NCI-H2196 (cell line): ENCODE results near the gene ETS1.

Experiments
- DNase-seq: peaks from one replicate; lab custom pipeline; 2025; ENCODE audit not compliant: unreplicated experiment; lab: John Stamatoyannopoulos, UW

ETS1 gene

DNA sequence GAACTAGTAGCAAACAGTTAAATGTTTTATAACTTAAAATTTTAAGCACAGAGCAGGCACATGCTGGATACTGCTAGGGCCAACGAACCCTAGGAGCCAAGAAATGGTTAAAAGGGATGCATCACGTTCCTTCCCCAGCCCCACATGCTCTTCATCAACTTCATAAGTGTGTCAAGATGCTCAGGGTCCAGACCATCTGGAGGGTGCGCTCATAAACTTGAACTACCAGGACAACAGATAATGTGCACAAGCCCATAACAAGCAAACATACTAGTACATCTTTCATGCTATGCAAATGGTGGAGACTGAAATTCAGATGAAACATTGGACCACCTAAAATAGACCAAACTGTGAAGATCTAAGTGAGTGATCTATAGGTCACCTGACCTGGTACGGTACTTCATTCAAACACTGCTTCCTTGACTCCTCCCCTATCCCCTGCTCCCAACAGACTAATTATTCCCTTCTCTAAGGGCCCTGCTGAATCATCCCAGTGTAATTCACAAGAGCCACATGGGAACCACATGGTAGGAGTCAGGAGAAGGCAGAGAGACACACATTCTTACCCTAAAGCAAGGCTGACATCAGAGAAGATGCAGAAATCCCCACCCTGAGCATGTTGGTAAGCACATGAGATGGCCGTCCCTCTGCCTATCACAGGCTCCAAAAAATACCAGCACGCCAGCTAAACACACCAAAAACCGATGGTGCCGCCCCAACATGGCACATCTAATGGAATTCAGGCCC lies 83.9 kb downstream of the ETS1 start:
- no peak for DNase-seq

DNA sequence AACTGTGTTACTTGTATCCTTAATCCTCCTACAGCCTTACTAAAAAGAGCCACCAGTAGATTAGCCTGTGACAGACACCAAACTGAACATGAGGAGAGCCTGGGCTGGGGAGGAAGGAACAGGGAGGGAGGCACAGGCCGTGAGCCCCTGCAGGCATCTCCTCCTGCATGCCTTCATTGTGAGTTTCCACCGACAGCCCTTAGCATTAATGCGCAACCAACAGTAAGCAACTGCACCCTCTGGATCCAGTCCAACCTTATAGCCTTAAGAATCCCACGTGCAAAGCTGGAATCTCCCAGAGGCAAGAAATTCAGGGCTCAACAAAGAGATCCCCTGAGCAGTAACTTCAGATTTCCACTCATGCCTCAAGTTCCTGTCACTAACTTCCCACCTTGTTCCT lies 84.6 kb downstream of the ETS1 start:
- DNase-seq = no peak

DNA sequence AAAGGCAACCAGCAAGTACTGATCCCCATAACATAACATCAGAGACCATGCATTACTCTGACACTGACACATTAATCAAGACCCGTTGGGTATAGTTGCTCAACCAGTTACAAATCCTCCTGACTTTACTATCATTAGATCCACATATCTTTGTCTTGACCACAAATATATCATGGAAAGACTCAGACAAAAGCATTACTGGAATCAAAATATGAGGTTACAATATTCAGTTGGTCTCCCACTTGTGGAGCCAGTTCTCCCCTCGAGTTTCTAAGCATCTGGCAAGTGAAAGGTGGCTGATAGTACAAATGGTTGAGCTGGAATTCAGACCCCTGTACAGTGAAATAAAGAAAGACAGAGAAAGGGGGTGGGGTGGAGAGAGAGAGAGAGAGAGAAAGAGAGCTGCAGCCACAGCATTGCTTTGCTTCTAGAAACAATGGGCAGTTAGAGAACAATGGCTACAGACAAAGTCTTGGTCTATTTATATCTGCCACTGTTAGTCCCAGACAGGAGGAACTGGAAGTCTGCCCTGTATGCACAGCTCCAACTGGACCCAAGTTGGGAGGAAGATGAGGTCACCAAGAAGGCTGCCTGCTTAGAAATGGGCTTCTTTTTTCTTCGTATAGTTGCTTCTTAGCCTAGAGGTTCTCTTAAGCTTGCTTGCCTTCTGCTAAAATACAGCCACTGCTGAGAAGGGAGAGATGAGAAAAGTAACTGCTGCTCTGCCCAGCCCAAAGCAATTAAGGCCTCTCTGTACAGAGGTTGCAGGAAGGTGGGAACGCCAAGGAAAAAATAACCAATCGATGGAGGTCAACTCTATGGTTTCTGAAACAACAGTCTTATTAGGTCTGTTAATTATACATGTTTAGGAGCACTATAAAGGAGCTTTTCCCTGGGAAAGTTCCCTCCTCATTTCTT lies 85.5 kb downstream of the ETS1 start:
- no peak for DNase-seq

DNA sequence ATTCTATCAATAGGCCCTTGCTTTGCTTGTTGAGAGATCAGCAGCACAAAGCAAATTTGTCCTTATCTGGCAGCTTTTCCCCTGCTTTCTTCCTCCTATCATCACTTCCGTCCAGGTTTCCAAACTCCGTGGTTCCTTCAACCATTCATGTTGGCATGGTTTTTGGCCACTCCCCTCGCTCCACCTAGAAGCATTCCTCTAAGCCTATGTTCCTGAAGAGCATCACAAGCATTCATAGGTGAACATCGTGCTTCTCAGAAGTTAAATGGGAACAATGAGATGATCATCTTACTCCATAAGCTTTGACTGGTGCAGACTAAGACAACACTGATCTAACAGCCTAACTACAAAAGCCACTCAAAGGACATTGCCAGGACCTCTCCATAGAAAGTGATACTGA lies 86.3 kb downstream of the ETS1 start:
- no peak for DNase-seq

DNA sequence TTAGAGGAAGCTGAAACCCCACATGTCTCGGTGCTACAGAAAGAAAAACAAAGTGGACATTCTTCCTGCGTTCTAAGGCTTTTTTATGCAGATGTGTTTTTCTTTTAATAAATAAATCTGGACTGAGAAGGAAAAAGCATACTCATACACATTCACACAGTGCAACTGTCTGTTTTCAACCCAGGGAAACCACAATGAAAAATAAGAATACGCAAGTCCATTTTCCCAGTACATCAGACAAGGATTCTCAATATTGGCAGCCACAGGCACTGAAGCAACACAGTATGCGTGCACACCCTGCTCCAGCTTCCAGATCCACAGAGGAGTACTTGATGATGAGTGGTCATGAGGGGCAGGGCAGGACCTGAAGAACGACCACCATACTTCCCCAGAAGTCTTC lies 86.9 kb downstream of the ETS1 start:
- no peak for DNase-seq

DNA sequence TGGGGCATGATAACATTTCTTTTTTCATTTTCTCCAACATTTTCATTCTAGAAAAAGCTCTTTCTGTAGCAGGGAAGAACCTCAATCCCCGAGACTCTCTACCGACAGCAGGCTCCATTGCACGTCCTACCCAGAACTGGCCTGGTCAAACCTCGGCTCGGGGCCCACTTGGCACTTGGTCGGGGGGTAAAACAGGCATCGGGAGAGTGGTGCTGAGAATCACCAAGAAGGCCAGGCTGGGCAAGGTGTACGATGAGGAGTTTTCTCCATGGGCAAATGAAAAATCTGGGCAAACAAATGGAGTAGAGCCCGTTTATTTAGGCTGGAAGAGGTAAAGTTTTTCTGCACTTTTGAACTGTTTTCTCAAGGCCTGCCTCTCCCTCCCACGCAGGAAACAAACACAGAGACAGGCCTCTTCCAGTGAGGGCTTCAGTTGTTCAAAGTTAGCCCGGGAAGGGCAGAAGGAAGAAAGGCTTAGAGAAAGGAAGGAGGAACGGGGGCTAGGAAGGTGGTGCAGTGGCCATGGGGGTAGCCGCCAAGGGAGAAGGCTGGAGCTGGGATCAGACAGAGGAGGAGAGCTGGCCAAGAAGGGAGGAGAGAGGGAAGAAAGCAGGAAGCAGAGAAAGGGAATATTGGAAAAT lies 87.6 kb downstream of the ETS1 start:
- no peak for DNase-seq

DNA sequence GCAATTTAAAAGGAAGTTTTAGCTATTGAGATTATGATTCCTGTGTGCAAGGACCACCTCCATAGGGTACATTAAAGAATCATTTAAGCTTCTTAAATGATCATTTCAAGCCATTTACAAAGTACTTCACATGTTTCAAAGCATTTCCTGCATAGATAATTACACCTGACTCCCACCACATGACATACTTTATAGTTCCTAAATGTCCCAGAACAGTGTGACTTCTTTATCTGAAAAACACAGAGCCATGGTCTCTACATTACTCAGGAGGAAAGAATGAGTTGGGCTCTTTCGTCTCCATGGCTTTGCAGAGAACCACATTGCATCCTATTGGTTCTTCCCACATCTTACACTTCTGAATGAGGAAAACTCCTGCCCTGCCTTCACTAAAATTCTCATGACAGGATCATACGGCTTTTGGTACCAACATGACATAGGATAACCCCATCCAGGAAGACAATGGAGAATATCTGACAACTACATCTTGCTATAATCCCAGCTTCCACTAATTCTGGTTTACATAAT lies 88.6 kb downstream of the ETS1 start:
- DNase-seq = no peak

DNA sequence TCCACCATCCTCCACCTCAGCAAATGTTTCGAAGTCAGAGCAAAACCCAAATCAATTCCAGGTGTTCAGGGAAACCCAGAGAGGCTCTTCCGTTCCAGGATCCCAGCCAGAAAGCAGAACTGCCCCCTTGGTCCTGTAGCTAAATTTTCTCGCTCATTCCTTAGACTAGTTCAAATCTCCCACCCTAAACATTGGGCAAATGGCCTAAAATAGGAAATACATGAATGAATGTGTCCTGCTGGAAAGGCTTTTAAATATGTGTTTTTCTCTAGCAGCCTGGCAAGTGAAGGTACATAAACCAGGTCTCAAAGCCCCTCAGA lies 89.6 kb downstream of the ETS1 start:
- no peak for DNase-seq

DNA sequence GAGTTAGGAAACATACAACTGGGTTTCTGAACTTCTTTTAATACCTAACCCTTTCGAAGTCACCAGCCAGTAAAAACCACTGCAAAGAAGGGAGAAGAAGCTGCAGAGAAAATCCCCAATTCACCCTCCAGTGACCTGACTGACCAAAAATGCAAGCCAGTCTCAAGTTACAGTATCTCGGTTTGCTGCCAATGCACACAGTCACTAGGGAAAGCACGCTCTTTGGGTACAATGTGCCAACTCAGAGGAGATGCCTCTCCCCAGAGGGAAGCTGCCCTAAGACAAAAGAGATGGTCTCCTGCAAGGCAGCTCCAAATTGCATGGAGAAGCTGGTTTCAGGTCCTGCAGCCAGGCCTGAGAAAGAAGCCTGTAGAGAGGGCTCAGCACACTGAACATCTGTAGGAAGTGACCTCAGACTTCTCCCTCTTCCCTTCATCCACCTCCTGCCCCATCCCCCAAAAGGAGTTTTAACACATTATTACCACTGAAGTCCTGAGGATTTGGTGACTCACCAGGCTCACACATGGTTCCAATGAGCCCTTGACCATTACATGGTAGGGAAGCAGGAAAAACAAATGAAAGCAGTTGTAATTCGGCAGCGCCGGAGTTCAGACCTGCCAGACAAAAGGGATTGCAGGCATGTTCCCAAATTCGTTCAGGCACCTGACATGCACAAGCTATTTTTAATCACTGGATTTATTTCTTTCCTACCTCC lies 90.1 kb downstream of the ETS1 start:
- peak; percentile 86 for DNase-seq

DNA sequence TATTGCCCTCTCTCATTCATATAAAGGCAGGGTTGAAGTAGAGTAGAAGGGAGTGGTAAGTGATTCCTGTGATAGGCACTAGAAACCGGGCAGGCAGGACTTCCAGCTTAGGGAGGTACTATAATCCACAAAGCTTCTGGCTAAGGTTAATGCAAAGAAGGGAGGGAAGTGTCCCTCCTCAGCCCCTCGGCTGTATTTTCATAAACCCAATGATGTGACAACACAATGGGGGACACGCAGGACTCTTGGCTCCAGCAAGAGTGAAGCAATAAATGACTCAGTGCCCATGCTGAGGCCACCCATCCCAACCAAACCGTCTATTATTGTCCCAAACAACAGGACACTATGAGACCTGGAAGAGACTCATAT lies 90.7 kb downstream of the ETS1 start:
- peak; percentile 65 for DNase-seq

DNA sequence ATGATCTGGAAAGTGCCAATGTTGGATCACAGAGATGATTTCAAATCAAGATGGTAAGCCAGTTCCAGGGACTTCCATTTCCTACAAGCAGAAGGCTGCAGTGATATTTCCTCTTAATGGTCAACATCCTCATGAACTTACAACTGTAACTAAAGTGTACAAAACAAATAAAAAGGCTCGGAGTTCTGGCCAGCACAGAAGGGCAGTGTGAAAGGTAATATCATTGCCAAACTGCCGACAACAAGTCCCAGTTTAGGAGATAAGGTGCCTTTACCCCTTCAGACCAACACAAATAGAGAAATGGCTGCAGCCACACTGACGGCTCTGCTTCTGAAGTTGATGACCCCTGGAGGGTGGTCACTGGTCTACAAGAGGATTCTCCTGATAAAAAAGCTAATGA lies 91.1 kb downstream of the ETS1 start:
- no peak for DNase-seq

DNA sequence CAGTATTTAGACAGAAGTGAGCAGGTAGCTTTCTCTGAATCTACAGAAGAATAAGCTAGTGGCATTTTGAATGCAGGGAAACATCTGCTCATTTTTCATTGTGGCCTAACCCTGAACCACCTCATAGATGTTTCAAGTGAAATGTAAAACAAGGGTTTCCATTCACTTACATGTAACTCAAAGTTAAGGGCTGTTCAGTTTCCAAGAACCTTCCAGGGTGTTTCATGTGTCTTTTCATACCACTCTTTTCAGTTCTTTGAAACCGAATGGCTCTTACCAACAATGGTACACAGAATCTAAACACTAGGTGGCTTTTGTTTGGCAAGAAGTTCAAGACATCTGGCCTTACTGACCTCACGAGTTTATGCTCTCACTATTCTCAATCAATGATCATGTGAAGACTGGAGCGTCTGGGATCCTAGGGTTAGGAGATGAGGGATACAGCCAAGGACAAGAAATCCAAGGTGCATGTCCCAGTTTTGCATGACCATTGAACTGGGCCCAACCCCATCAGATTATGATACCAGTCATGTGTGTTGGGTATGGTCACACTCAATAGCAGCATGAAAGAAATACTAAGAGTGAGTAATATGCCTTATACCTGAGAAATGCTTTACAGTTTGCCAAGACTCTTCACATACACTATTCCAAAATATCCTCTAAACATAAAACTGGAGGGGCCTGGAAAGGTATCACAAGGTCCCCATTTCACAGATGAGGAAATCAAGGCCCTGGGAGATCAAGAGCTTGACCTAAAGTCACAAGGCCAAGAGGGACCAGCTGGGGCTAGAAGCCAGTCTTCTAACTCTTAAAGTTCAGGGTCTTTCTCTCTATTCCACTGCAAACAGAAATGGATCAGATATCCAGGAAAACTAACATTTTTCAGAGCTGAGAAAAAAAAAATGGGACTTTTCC lies 92.7 kb downstream of the ETS1 start:
- no peak for DNase-seq

DNA sequence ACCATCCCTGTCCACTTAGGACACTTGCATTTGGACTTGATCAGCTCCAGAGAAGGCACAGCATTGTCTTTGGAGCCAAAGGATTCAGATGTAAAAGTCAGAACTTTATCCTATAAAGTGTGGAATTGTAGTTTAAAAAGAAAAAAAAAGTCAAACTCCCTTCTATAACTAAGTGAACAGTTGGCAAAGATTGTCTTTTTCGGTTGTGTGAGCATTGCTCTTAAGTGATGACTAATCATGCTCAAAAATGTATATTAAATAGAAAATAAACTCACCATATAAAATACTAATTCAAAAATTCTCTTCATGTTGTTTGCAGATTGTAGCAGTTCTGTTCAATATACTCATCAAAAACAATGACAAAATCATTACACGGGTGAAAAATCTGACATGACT lies 93.8 kb downstream of the ETS1 start:
- no peak for DNase-seq

DNA sequence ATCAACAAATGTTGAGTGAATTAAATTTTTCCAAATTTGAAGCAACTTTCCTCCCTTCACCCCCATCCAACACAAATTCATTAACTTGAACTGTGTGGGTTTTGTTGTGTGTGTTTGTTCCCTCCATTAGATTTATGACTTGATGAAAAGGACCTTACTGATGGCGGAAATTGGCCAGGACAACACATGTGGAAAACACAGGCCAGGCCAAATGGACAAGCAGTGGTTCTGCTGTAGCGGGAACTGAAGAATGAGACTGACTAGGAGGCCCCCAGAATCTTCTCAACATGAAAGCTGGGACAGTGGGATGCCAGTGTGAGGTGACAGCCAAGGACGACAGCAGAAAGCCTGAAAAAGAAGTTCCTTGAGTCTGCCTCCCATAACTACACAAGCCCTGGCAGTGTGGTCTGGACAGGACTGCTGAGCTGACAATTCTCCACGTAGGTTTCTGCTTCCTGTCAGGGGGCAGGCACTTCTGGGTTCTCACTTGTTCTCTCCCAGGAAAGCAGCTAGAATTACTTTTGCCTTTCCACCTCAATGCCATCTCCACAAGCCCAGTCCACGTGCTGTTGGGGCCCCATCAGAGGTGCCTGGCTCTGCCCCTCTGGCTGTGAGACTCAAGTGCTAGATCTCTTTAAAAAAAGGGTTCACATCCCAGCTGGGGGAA lies 94.3 kb downstream of the ETS1 start:
- DNase-seq = no peak

DNA sequence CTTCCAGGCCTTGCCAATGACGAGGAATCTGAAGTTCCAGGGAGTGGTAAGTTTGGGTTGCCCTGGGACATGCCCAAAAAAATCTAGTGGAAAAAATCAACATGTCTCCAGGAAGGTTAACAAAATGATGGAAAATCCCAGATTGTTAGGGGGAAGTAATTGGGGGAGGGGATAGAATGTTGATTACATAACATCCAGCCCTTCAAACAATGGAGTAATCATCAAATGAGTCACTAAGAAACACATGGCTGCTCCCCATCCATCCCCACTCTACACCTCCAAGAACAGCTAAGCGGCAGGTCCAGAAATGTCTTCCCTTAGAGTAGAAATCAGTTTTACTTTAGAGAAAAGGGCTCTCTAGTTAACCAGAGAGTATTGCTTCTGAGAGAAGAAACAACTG lies 94.9 kb downstream of the ETS1 start:
- DNase-seq = no peak

DNA sequence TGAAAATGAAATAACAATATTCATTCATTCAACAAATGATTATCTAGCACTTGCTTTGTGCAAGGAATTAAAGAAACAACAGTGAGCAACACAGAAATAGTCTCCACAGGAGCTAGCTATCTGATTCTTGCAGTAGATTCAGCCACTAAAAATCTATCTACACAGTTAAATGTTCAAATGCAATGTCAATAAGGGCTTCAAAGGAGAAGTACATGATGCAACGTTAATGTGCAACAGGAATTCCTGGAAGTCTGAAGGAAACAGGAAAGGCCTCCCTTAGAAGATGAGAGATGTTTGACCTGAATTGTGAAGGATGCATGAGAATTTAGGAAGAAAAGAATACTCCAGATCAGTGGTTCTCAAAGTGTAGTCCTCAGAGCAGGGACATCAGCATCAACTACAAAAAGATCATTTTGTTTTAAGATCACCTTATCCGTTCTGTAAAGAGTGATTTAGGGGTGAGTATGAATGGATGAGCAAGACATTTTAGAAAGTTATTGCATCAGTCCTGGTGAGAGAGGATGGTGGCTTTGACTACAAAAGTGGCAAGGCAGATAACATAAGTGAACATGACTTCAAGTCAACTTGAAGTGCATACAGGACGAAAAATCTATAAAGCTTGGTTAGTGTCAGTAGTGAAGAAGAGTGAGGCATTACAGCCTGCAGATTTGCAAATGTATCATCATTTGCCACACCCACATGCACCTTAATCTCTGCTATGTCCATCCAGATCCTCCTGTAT lies 96.0 kb downstream of the ETS1 start:
- DNase-seq = no peak

DNA sequence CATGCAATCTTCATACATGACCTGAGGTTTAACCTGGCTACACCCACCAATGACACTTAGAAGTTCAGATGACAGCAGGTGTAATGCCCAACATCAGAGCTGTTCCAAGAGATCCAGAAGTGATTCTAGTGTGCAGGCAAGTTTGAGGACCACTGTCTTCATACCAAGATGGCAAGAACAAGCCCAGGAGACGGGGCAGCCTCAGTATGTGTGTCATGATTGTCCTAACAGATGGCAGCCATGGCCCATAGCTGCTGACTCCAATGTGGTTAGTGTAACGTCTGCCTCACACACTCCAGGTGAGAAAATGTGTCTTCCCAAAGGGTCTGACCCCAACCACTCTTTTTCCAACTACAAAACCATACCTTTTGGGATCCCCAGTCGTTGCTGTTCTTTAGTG lies 97.3 kb downstream of the ETS1 start:
- DNase-seq = no peak

DNA sequence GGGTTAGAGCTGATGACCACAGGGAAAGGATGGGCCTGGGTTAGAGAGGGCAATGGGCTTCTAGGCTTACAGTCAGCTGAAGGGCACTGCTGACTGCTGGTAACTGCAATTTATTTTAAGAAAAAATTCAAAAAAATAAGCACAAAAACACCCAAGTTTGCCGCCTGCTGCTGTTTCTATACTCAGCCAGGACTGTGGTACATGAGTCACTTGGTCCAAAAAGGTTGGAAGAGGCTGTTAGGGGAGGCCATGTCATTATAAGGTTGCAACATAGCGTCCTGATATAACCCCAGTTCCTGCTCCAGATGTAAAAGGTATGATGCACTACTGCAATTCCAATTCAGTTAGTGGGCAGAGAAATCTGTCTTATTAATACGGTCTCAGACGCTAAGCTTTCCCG lies 98.9 kb downstream of the ETS1 start:
- DNase-seq = no peak

DNA sequence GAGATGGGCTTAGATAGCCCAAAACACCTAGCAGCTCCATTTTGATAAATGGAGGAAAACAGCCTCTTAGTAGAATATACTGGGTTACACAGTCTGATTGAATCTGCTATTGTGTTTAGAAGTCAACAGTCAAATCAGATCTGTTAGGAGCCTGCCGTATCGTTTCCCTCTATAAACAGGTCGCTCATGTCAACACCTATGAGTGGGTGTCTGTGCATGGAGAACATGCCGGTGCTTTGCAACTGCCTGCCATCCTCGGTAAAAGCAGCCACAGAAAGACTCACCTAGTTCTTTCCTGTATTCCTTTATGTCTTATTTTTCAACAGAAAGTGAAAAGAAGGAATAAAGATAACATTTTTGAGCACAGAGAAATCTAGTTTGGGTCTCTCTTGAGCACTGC lies 99.4 kb downstream of the ETS1 start:
- DNase-seq = no peak
